Panc1 (cell line): ENCODE results near the gene IQCN. TPM values are rescaled to one million over a fixed set of nuclear protein-coding genes. Genes with fewer than 3 reads are reported as not detected.

Source experiments
- ATAC-seq: fragments of 200-7000 bp; cut with Tn5 transposase; 2 replicates; pipeline ENCODE4 v1.9.1; 2020; ENCODE audit warnings: mild to moderate bottlenecking, moderate library complexity
- BruUV-seq: library from RNA; stranded (reverse); fragments of 400-500 nt; replicated peaks from 2 replicates; lab custom pipeline; 2021; lab: Mats Ljungman, UMichigan
- CTCF ChIA-PET: fragments of 300-600 bp; sonication (Branson Sonifier 250); formaldehyde crosslinking; loops from one replicate; lab custom pipeline; 2022; ENCODE audit warnings: antibody characterized with exemption; lab: Charles Lee
- POLR2A ChIA-PET: fragments of 300-600 bp; sonication (Branson Sonifier 250); formaldehyde crosslinking; loops from one replicate; lab custom pipeline; 2022; ENCODE audit warnings: antibody characterized with exemption; lab: Charles Lee
- DNase-seq: peaks from one replicate; pipeline ENCODE4 v3.0.0-alpha.2; 2010; ENCODE audit warnings: low read depth, low spot score
- H3K27ac ChIP-seq: 2 replicates; pipeline ENCODE4 v1.5.1; 2011; ENCODE audit warnings: mild to moderate bottlenecking, low read length, inconsistent platforms
- H3K27me3 ChIP-seq: fragments of 200-500 bp; sonication (Bioruptor generic); 2 replicates; pipeline ENCODE4 v1.6.0; 2014; ENCODE audit warnings: low read length, inconsistent platforms; ENCODE audit not compliant: control insufficient read depth, insufficient read depth
- H3K36me3 ChIP-seq: fragments of 200-500 bp; sonication (Bioruptor generic); 2 replicates; pipeline ENCODE4 v1.5.1; 2014; ENCODE audit warnings: inconsistent platforms, mild to moderate bottlenecking, low read length, moderate library complexity; ENCODE audit not compliant: control insufficient read depth, insufficient read depth
- H3K4me1 ChIP-seq: 2 replicates; pipeline ENCODE4 v1.5.1; 2011; ENCODE audit warnings: inconsistent platforms, mild to moderate bottlenecking, low read length, moderate library complexity; ENCODE audit not compliant: control insufficient read depth, insufficient read depth
- H3K4me3 ChIP-seq, 2 experiments: 2 replicates each; pipeline ENCODE4 v1.5.1; 2011 to 2012; ENCODE audit warnings: low read depth in 2 of 2, low read length in 2 of 2, mild to moderate bottlenecking in 2 of 2, inconsistent platforms in 1 of 2, moderate library complexity in 1 of 2
- H3K9me3 ChIP-seq: fragments of 200-500 bp; sonication (Bioruptor generic); 2 replicates; pipeline ENCODE4 v1.5.1; 2014; ENCODE audit warnings: low read depth, mild to moderate bottlenecking, inconsistent platforms, low read length, moderate library complexity; ENCODE audit not compliant: control insufficient read depth, insufficient read depth
- CTCF ChIP-seq: fragments of 450-650 bp; IDR thresholded peaks from 2 replicates; pipeline ENCODE4 v1.5.1; 2017; ENCODE audit warnings: mild to moderate bottlenecking
- POLR2AphosphoS5 ChIP-seq: IDR thresholded peaks from 2 replicates; pipeline ENCODE4 v1.6.1; 2012; ENCODE audit warnings: mild to moderate bottlenecking, low read depth, low read length, moderate library complexity
- REST ChIP-seq, 2 experiments: IDR thresholded peaks; 2 replicates each; pipeline ENCODE4 v1.6.1; 2011 to 2012; ENCODE audit warnings: low read depth in 2 of 2, control low read depth in 1 of 2, low read length in 1 of 2, mild to moderate bottlenecking in 1 of 2, moderate library complexity in 1 of 2; ENCODE audit not compliant: insufficient read depth in 1 of 2
- SIN3A ChIP-seq: IDR thresholded peaks from 2 replicates; pipeline ENCODE4 v1.6.1; 2012; ENCODE audit warnings: low read depth, mild to moderate bottlenecking, low read length, moderate library complexity, borderline replicate concordance; ENCODE audit not compliant: insufficient read depth
- TCF7L2 ChIP-seq: IDR thresholded peaks from 2 replicates; pipeline ENCODE4 v1.6.1; 2011; ENCODE audit warnings: mild to moderate bottlenecking, low read depth, low read length, inconsistent platforms
- in situ Hi-C: cut with HindIII; loops from 2 replicates; pipeline ENCODE4 v1.10.0; 2016; ENCODE audit warnings: low sequenced_read_pairs, low pct_unique_long_range_greater_than_20kb
- intact Hi-C: fragments of 100-400 bp; cut with micrococcal nuclease; formaldehyde crosslinking; loops from one replicate; pipeline ENCODE4 v1.10.0; 2022; ENCODE audit not compliant: unreplicated experiment
- total RNA-seq: library from RNA; stranded (reverse); gene quantifications from one replicate; pipeline ENCODE4 v1.2.1, GENCODE V29; 2021; ENCODE audit not compliant: unreplicated experiment

Gene IQCN
- total RNA-seq, 1 experiment from 2014 or later: 2.5 TPM

GRCh38 chr19:18218600-18218999 is 55.7 kb downstream of the IQCN start:
- Histone ChIP-seq H3K27me3 (no peaks in the 10 kb centered on the region), H3K4me3 (no peak overlapping the region), H3K36me3 (no peaks in the 10 kb centered on the region), H3K27ac (no peak overlapping the region), H3K9me3 (no peaks in the 10 kb centered on the region), H3K4me1 (no peaks in the 10 kb centered on the region)
- no peak for TF ChIP-seq CTCF
- ATAC-seq: no peak
- DNase-seq: no peak
- POLR2A ChIA-PET: no interaction called here
- intact Hi-C loops: no loop called here
- CTCF ChIA-PET: interaction anchor here (0.5 kb wide), 1 partner anchor 19 kb away, joined by 7 read pairs; no protein-coding TSS in a partner anchor
- in situ Hi-C loops: no loop called here
- BruUV-seq: no TSS peak

- no peak for ATAC-seq
- ChIA-PET POLR2A (no interaction called here), CTCF (no interaction called here)
- Histone ChIP-seq H3K36me3 (no peaks in the 10 kb centered on the region), H3K27ac (no peak overlapping the region), H3K9me3 (no peaks in the 10 kb centered on the region), H3K4me3 (no peak overlapping the region), H3K27me3 (no peaks in the 10 kb centered on the region), H3K4me1 (no peaks in the 10 kb centered on the region)
- TF ChIP-seq SIN3A: no peak
- no peak for TF ChIP-seq REST (IDR thresholded peaks at IDR 0.05; ENCODE audit: insufficient read depth in 1 of 2, low read depth in 2 of 2, low read length in 1 of 2)
- TF ChIP-seq TCF7L2: no peak
- TF ChIP-seq POLR2AphosphoS5: no peak
- no peak for TF ChIP-seq CTCF
- in situ Hi-C loops: no loop called here
- intact Hi-C loops: no loop called here
- no peak for DNase-seq
- BruUV-seq: no TSS peak
Measured at GRCh38 chr19:18218159-18218558, 56.1 kb downstream of the IQCN start.

GRCh38 chr19:18216789-18217188 is 57.5 kb downstream of the IQCN start:
- Histone ChIP-seq H3K9me3 (no peaks in the 10 kb centered on the region), H3K4me3 (no peak overlapping the region), H3K27me3 (no peaks in the 10 kb centered on the region), H3K36me3 (no peaks in the 10 kb centered on the region), H3K27ac (no peak overlapping the region), H3K4me1 (no peaks in the 10 kb centered on the region)
- intact Hi-C loops: no loop called here
- CTCF ChIA-PET: no interaction called here
- no TSS peak for BruUV-seq
- DNase-seq (no peak), ATAC-seq (no peak)
- no peak for TF ChIP-seq TCF7L2
- in situ Hi-C loops: no loop called here
- POLR2A ChIA-PET: no interaction called here
